ENCODE results near the gene C2CD2.

The C2CD2 gene

DNA sequence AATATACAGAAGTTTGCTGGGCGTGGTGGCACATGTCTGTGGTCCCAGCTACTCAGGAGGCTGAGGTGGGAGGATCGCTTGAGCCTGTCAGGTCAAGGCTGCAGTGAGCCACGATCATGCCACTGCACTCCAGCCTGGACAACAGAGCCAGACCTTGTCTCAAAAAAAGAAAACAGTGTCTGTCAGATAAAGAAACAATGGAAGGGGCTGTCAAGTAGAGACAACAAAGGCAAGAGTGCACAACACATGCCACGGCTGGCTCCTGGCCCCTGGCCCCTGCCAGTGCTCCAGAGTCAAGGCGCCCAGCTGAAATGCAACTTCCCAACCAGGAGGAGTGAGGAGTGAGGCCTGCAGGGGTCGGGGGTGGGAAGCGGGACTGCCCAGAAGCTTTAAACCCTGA is 107.3 kb downstream of the C2CD2 start:
- no peak for TF ChIP-seq CTCF (IDR thresholded peaks at IDR 0.05)

- no peak for TF ChIP-seq CTCF (IDR thresholded peaks at IDR 0.05)
These were observed 107.8 kb downstream of the C2CD2 start for GRCh38 chr21:41846033-41846317.

- TF ChIP-seq CTCF (IDR thresholded peaks at IDR 0.05): no peak
These were observed 108.3 kb downstream of the C2CD2 start for GRCh38 chr21:41845310-41846032.

DNA sequence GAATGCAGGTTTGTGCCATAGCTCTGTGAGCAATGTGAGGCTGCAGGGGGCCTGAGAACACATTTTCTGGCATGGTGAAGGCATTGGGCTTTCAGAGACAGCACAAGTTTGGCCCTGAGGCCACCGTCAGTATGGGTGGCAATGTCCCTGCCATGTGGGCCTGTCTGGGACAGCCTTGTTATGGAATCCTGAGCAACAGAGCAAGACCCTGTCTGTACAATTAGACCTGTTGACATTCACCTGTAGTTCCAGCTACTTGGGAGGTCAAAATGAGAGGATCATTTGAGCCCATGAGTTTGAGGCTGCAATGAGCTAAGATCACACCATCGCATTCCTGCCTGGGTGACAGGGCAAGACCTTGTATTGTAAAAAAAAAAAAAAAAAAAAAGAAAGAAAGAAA is 110.2 kb downstream of the C2CD2 start:
- no peak for TF ChIP-seq CTCF (IDR thresholded peaks at IDR 0.05)

DNA sequence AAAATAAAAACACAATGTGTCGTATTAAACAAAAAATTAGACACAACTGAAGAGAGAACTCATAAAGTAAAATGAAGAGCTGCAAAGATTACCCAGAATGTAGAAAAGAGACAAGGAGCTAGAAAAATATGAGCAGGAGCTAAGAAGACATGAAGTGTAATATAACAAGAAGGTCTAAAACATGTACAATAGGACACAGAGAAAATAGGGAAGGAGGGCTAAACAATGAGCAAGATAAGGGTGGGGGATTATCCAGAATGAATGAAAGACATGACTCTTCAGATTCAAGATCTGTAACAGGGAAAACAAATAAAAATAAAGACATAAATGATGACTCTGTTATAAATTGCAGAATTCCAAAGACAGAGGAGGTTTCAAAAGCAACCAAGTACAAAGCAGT is 112.9 kb downstream of the C2CD2 start:
- no peak for TF ChIP-seq CTCF (IDR thresholded peaks at IDR 0.05)

- no peak for TF ChIP-seq CTCF (IDR thresholded peaks at IDR 0.05)
These were observed 114.3 kb downstream of the C2CD2 start for GRCh38 chr21:41839387-41840000.

DNA sequence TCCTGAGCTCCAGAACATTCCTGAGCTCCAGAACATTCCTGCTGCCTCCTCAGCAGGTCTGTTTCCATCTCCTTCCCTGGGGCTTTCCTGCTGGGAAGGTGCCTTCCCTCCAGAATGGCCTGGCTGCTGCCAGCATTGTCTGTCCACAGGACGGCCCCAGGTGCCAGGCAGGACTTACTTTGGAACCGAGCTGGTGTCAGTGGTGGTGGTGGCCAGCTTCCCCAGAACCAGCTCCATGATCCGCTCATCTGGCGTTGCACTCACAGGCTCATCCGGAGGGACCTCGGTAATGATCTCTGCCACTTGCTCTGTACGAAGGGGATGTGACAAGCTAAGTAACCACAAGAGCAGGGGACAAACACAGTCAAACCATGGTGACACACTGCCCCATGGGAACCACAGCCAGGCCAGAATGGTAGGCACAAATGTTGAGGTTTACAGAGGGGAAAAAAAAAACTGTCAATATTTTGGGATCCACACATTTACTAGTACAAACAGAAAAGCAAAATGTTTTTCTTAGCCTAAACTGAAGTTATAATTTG is 116.0 kb downstream of the C2CD2 start:
- TF ChIP-seq CTCF (IDR thresholded peaks at IDR 0.05): no peak
